GM18868 (cell line): ENCODE results near the gene NPHP1.
"Not testable (repeated sequence)": the region's sequence is repeated elsewhere in the genome, so short reads cannot be mapped to it uniquely, and the experiment has no call there.

ENCODE experiments used
- ATAC-seq: cut with Tn5 transposase; IDR thresholded peaks from one replicate; pipeline ENCODE4 v1.9.1; 2021; ENCODE audit warnings: mild to moderate bottlenecking, moderate library complexity; ENCODE audit not compliant: unreplicated experiment

Gene NPHP1

DNA sequence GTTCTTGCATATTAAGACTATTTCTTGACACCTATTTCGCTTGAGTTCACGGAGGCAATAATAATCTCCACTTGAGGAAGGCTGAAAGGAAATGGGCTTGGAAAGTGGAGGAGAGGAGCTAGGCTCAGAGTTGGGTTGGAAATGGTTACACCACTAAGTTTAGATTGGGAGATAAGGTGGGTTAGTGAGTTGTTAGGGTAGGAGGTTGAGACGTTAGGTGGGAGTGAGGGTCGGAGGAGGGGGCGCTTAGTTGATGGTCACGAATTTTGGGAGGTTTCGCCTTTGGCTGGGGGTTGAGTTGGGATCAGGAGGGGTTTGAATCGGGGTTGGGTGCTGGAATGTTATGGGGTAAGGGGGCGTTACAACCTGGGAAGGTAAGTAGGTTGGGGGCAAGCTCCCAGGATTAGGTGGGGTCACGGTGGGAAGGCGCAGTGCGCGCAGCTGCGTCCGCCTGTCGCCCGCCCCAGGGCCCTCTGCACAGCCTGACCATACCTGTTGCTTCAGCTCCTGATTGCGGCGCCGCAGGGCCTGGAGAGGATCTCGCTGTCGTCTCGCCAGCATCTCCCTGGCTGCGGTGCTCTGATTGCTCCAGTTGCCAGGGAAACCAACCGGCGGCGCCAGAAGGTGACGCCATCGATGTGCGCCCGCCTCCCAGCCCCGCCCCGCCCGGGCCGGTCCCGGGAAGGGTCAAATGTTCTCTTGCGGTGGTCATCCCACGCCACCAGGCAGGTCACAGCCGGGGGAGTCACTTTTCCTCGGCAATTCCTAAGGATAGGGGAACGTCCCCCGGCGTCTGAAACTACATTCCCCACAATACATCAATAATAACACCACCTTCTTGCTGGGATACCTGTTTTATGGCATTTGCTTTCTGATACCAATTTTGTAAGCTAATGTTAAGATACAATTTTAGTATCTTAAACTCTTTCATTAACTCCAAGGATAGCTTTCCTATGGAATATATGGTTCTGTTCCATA is at the start of gene NPHP1:
Gene NPHP1, minus strand, starts transcription at position 606 of the 978 bp plus-strand sequence. Its CDS starts 45 bp downstream, at position 561.
- ATAC-seq: peak; percentile 97

DNA sequence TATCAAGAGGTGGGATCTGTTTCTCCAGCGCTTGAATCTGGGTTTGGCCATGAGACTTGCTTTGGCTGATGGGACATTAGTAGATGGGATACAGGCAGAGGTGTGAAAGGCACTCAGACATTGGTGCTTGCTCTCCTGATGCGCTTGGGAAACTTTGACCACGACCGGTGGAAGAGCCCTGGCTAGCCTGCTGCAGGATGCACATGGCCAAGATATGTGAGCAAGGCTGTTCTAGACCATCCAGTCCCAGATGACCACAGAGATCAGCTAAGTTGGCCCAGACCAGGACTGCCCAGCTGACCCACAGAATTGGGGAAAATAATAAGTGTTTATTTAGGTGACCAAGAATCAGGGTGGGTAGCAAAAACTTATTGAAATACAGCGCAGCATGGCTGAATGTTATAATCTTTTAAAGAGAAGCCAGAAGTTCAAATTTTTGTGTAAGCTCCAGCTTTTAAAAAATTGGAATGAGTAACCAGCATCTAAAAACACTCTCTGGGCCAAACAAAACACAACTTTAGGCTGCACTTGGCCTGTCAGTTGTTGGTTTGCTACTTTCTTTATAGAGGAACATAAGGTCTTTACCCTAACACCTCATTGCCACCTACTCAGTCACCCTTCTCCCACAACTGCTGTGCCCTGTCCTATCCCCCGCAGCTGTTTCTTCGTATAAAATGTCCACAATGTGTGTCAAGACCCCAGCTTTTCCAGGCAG is 43.4 kb upstream of the NPHP1 start:
- not testable (repeated sequence) for ATAC-seq

DNA sequence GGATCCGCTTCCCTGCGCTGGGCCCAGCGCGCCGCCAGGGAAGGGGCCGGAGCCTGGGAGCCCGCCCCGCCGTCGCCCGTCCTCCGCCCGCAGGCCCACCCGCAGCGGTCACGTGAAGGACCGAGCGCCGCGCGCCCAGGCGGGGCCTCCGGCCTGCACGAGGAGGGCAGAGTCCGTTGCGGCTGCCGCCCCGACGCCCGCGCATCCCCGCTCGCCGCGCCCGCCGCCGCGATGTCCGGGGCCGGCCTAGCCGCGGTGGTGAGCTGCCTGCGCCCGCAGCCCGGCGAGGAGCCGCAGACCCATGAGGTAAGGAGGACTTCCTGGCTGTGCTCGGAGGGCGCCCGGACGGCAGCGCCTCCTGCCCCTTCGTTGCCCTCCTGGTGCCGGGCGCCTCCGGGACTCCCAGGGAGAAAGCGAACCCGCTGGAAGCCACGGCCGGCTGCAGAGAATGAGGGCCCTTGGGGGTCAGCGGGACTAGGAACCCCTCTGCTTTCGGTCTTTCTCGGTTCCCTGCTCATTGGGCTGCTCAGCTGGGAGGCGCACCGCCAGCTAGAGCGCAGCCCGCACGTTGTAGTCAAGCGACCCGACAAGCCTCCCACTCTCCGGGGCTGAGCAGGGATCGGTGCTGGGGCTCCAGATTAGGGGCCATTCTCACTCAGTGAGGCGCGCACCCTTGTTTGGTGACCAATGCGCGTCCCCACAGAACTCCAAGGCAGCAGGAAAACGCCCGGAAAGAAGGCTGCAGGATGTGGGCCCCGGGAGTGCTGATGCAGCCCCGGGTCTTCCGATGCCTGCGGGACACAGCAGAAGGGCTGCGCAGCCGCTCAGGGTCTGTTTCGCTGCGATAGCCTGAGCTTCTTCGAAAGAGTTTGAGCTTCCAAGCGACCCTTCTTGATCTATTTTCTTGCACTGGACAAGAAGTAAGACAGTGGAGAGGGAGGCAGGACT is 40.9 kb upstream of the NPHP1 start:
- ATAC-seq: not testable (repeated sequence)

DNA sequence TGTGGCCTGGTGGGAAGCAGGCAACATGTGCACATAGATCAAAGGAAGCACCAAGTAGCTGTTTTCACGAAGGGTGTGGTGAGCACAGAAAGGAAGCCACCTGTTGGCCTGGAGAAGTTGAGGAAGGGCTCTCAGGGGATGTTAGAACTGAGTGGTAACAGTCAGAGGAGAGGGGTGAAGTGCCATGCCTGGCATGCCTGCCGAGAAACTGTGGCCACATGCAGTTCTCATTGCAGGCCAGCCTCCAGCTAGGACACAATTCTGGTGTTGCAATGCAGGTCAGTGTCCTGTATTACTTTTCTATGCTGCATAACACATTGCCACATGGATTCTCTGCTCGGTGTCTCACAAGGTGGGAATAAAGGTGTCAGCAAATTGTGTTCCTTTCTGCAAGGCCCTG is 38.5 kb upstream of the NPHP1 start:
- not testable (repeated sequence) for ATAC-seq

DNA sequence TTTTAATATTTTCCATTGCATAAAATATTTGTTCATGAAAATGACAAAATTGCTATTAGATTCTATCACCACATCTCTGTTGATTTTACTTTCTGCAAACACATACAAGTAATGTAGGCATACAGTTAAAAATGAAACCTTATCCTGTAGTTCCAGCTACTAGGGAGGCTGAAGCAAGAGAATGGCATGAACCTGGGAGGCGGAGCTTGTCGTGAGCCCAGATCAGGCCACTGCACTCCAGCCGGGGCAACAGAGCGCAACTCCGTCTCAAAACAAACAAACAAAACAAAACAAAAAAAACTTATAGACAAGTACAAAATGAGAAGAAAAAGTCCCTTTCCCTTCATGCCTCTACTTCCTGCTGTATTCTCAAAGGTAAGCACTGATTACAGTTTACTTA is 29.7 kb upstream of the NPHP1 start:
- ATAC-seq: not testable (repeated sequence)

DNA sequence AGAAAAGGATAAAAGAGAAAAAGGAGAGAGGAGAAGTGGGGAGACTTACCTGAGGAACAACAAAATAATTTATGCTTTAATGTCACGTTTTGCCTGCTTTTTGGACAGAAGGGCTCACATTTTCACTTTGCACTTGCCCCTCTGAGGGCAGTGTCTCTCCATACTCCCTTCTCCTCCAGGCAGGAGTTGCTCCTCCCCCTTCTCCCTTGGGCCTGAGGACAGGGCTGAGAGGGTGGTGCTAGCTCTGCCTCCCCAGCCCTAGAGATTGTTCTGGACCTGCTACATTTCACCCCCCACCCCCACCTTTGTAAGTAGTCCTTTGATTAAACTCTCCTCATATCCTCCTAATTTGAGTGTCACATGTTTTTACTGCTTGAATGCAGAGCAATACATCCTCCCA is 25.1 kb upstream of the NPHP1 start:
- ATAC-seq: not testable (repeated sequence)

DNA sequence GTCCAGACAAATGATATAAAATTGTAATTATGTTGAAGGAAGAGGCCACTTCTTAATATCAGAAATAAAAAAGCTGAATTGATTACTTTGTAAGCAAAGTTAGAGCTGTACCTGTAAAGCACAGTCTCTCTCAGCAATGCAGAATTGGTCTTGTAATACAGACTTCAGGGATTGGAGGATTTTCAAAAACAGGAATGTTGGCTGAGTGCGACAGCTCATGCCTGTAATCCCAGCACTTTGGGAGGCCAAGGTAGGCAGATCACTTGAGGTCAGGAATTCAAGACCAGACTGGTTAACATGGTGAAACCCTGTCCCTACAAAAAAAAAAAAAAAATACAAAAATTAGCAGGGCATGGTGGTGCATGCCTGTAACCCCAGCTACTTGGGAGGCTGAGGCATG is 17.8 kb upstream of the NPHP1 start:
- not testable (repeated sequence) for ATAC-seq

DNA sequence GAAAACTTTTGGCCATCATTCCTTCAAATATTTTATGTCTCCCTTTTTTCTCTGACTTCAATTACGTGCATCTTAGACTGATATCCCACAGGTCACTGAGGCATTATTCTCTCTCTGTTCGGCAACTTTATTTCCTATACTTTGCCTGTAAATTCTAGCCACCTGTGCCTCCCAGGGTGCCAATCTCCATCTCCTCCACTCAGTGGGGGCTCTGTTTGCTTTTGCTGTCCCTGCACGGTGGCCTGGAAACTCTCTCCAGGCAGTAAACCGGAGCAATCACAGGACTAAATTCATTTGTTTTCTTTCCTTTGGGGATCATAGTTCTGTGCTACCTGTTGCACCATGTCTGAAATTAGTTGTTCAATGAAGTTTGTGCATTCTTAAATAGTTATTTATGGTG is 17.1 kb upstream of the NPHP1 start:
- no peak for ATAC-seq

DNA sequence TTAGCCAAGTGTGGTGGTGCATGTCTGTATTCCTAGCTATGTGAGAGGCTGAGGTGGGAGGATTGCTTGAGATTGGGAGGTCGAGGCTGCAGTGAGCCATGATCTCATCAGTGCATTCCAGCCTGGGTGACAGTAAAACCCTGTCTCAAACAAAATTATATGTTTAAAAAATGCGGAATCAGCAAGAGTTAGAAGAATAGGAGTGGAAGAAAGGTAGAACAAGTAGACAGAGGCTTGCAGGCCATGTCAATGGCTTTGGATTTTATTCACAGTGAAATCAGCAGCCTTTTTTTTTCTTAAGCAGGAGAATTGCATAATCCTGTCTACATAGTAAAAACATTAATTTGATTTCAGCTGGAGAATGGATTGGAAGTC is 15.4 kb upstream of the NPHP1 start:
- no peak for ATAC-seq

DNA sequence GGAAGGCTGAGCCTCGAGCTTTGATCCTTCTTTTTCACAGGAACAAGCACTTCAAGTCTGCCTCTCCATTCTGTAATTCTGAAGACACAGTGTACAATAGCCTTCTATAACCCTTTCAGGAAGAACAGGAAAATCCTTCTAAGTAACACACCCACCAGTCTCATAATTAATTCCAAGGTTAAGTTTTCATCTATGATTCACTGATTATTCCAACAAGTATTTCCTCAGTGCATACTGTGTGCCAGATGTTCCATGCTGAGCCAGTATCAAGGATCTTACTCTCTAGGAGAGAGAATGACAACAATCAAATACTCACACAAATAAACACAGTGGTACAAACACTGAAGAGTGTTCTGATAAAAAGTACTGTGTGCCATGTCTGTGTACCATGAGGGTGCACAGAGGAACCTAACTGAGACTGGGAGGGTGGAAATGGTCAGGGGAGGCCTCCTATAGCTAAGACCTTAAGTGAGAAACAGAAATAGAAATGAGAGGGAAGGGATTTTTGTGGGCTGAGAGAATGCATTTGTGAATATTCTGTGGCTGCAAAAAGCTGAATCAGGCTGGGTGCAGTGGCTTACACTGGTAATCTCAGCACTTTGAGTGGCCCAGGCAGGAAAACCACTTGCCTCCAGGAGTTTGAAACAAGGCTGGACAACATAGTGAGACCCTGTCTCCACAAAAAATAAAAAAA is 14.8 kb upstream of the NPHP1 start:
- ATAC-seq: no peak

DNA sequence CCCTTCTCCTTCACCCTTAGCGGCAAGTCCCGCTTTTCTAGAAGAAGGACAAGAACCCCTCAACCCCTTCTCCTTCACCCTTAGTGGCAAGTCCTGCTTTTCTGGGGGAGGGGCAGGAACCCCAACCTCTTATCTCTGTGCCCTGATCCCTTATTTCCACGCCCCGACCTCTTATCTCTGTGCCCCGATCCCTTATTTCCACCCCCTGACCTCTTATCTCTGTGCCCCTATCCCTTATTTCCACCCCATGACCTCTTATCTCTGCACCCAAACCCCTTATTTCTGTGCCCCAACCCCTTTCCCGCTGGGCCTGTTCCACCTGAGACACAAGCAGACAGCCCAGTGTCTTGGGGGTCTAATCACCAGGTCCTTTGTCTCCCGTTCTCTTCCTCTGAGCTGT is 14.1 kb upstream of the NPHP1 start:
- not testable (repeated sequence) for ATAC-seq

DNA sequence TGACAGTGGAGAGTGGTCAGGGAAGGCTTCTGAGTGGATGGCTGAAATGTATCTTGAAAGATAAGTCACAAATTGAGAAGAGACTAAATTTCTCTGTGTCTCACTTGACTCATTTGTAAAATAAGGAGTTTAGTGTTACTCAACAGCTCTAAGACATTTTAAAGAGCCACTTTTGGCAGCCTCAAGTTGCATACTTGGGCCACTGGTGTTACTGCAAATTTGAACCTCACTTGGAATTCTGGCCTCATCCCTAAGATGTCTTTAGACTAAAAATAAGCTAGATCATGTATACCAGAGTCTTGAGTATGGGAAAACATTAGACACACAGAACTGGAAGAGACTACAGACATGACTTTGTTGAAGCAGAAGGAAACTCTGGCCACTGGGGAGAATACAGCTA is 12.0 kb upstream of the NPHP1 start:
- no peak for ATAC-seq

DNA sequence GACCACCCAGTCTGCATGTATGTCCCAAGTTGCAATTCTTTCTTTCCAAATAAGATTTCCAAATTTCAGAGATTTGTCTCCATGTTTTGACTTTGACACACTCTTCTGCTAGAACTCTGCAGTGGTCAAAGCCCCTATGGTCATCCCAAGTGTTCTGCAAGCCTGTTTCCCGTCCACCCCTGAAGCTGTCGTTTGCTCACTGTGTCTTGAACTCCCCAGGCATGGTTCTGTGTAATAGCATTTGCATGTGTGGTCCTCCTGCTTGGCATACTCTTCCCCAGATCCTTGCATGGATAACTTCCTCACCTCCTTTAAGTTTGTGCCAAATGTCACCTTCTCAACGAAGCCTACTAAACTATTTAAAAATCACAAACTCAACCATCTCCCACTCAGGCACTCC is 11.4 kb upstream of the NPHP1 start:
- no peak for ATAC-seq

DNA sequence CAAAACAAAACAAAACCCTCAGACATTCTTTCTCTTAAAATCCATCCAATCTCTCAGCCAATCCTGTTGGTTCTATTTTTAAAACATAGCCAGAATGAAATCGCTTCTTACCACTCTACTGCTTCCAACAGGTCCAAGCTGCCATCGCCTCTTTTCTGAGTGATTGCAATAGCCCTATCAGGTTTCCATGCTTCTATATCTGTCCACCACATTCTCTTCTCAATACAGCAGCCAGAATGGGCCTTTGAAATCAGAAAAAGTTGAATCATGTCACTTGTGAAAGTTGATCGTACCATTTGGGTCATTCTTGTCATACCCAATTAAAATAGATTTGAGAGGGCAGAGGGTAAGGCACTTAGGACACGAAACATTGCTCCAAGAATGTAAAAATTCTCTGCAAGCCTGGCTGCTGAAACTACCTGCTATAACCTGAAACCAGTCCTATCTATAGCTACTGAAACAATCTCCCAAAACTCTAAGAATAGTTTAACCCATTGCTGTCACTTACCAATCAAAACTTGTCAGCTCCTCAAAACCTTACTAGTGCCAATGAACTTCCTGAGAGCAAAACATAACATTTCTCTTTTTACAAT is 10.8 kb upstream of the NPHP1 start:
- ATAC-seq: no peak

DNA sequence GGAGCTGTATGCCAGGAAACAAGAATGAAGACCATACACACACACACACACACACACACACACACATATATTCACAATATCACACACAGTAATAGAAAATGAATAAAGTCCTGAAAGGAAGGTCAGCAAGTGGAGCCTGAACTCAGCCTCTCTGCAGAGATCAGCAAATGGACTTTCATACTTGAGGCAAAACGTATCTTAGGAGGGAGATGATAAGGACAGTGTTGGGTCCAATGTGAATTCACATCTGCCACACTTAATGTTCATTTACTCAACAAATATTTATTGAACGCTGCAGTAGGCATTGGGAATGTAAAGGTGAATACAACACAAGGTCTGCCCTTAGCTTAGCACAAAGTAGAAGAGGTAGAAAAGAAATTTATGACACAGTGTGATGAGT is 10.3 kb upstream of the NPHP1 start:
- no peak for ATAC-seq

DNA sequence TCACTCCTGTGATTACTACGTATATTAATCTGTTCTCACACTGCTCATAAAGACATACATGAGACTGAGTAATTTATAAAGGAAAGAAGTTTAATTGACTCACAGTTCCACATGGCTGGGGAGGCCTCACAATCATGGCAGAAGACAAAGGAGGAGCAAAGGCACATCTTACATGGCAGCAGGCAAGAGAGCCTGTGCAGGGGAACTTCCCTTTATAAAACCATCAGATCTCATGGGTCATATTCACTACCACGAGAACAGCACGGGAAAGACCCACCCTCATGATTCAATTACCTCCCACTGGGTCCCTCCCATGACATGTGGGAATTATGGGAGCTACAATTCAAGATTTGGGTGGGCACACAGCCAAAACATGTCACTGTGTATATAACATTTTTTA is 8.7 kb upstream of the NPHP1 start:
- not testable (repeated sequence) for ATAC-seq

DNA sequence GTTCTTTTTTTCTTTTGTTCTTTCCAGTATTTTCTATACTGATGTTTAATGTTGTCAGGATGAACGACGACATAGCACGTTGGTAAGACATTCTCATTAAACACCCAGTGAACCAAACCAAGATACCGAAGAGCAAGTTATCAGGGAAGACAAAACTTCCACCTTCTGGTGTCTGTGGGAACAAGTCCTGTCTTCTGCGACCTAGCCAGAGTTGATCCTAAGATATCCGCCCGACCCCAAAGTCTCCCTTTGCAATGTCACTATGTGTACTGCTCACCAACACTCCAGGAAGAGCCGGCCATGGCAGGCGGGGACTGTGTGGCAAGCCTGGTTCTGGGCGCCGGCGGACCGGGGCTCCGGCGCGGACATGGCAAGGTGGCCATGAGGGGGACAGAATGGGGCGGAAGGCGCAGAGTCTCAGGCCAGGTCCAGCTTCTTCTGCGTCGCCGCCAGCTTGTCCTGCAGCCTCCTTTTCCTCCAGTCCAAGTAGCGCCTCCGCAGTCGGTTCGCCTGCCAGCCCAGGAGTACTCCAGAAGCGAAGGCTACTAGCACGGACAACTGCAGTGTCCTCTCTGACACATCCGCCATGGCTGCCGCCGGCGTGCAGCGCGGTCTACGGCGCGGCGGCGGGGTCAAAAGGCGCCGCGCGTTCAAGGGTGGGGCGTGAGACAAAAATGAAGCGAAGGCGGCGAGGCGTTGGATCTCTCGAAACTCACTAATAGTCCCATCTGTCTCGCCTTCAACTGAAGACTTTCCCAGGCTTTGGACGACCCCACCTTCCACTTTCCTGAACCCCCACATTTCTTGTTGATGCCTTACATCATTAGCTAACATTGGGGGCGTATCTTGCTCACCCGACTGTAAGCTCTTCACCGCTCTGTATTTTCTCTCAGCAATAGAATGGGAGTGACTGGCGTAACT is 7.4 kb upstream of the NPHP1 start, which contains the start of gene MTLN:
Gene MTLN, minus strand, starts transcription at position 610 of the 921 bp plus-strand sequence. Its CDS starts 22 bp downstream, at position 588.
- ATAC-seq: peak; percentile 88

DNA sequence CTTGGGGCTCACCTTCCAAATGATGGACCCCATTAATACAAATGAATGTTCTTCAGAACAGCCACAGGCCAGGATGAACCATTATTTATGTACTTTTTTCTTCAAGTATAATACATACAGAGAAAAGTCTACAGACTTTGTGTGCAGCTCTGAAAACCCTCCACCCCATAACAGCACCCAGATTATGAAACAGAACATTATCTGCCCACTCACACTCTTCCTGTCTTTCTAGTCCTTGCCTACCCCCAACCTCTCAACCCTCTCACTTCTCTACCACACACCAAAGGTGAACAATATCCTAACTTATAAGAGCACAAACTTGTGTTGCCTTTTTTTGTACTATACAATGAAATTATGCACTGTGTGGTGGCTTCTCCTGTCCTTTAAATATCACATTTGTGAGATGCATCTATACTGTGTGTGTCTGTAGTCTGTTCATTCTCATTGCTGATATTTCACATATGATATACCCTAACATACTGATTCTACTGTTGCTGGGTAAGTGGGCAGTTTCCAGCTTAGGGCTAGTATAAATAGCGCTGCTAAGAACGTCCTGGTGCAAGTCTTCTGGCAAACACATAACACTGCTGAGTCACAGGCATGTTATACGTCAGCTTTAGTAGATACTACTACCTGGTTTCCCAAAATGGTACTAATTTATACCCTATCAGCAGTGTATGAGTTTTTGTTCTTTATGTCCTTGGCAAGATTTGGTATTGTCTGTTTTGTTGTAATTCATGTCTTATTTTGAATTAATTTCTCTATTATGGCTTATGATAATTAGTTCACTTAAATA is 1.0 kb upstream of the NPHP1 start:
- no peak for ATAC-seq
